HEK293 (cell line): ENCODE results near the gene SERPINA12.

ENCODE experiments used
- CTCF ChIA-PET: fragments of 350-600 bp; formaldehyde crosslinking; extraction: SDS; loops from one replicate; lab custom pipeline; 2021; ENCODE audit warnings: antibody characterized with exemption; lab: Yijun Ruan, JAX
- POLR2A ChIA-PET: fragments of 300-600 bp; formaldehyde crosslinking; extraction: SDS; loops from one replicate; lab custom pipeline; 2020; ENCODE audit warnings: antibody characterized with exemption, inconsistent platforms; lab: Yijun Ruan, JAX
- H3K27ac ChIP-seq: fragments of 200-500 bp; sonication (Bioruptor generic); 2 replicates; pipeline ENCODE4 v1.5.1; 2014; ENCODE audit warnings: low read depth, low read length, control low read depth, inconsistent platforms; ENCODE audit errors: extremely low read depth
- H3K36me3 ChIP-seq, 2 experiments: fragments of 200-500 bp in 1 of 2; sonication (Bioruptor generic) in 1 of 2; 1 replicate in 1 of 2; 2 replicates in 1 of 2; pipeline ENCODE4 v1.5.1; 2014 to 2017; ENCODE audit warnings: inconsistent platforms in 2 of 2, low read length in 2 of 2; ENCODE audit not compliant: control insufficient read depth in 2 of 2, insufficient read depth in 1 of 2
- H3K4me1 ChIP-seq: fragments of 200-500 bp; sonication (Bioruptor generic); 2 replicates; pipeline ENCODE4 v1.5.1; 2014; ENCODE audit warnings: mild to moderate bottlenecking, low read length, inconsistent platforms; ENCODE audit not compliant: control insufficient read depth, insufficient read depth
- H3K4me3 ChIP-seq: 2 replicates; pipeline ENCODE4 v1.5.1; 2011; ENCODE audit warnings: low read depth, mild to moderate bottlenecking, control low read depth, low read length, moderate library complexity
- H3K9me3 ChIP-seq: fragments of 200-500 bp; sonication (Bioruptor generic); 2 replicates; pipeline ENCODE4 v1.5.1; 2014; ENCODE audit warnings: low read depth, low read length, inconsistent platforms; ENCODE audit not compliant: control insufficient read depth, insufficient read depth
- GLI2 ChIP-seq: fragments of 450-650 bp; formaldehyde crosslinking; IDR thresholded peaks from 2 replicates; pipeline ENCODE4; 2017; ENCODE audit warnings: missing biosample characterization, missing genetic modification characterization, low read depth, borderline replicate concordance
- HOXC10 ChIP-seq: sonication (generic); formaldehyde crosslinking; IDR thresholded peaks from 2 replicates; pipeline ENCODE4 v1.8.1; 2023; ENCODE audit warnings: mild to moderate bottlenecking, missing genetic modification reagents
- KLF16 ChIP-seq: fragments of 450-650 bp; formaldehyde crosslinking; IDR thresholded peaks from 2 replicates; pipeline ENCODE4 v1.5.1; 2017; ENCODE audit warnings: missing biosample characterization, missing genetic modification characterization
- PATZ1 ChIP-seq: fragments of 450-650 bp; formaldehyde crosslinking; IDR thresholded peaks from 2 replicates; pipeline ENCODE4 v1.5.1; 2016; ENCODE audit warnings: missing biosample characterization, missing genetic modification characterization
- SP7 ChIP-seq: fragments of 450-650 bp; formaldehyde crosslinking; IDR thresholded peaks from 2 replicates; pipeline ENCODE4 v1.5.1; 2016; ENCODE audit warnings: missing biosample characterization, missing genetic modification characterization
- TCF7L2 ChIP-seq: IDR thresholded peaks from 2 replicates; pipeline ENCODE4 v1.6.1; 2011; ENCODE audit warnings: low read depth, mild to moderate bottlenecking, inconsistent platforms, low read length, moderate library complexity, borderline replicate concordance
- ZBTB26 ChIP-seq: fragments of 450-650 bp; formaldehyde crosslinking; optimal IDR thresholded peaks from 2 replicates; pipeline ENCODE3; 2016; ENCODE audit warnings: missing biosample characterization, mild to moderate bottlenecking, missing genetic modification characterization
- ZBTB44 ChIP-seq: fragments of 450-650 bp; IDR thresholded peaks from 2 replicates; pipeline ENCODE4 v1.5.1; 2018; ENCODE audit warnings: missing biosample characterization, mild to moderate bottlenecking, missing genetic modification characterization
- ZFP3 ChIP-seq: fragments of 450-650 bp; formaldehyde crosslinking; IDR thresholded peaks from 2 replicates; pipeline ENCODE4 v1.5.1; 2016; ENCODE audit warnings: low read depth, missing biosample characterization, missing genetic modification characterization
- ZNF112 ChIP-seq: fragments of 450-650 bp; formaldehyde crosslinking; IDR thresholded peaks from 2 replicates; pipeline ENCODE4 v1.5.0; 2017; ENCODE audit warnings: missing biosample characterization, missing genetic modification characterization
- ZNF132 ChIP-seq: fragments of 450-650 bp; formaldehyde crosslinking; IDR thresholded peaks from 2 replicates; pipeline ENCODE4 v1.5.1; 2017; ENCODE audit warnings: missing biosample characterization, missing genetic modification characterization, borderline replicate concordance
- ZNF133 ChIP-seq: fragments of 450-650 bp; formaldehyde crosslinking; IDR thresholded peaks from 2 replicates; pipeline ENCODE4 v1.5.1; 2016; ENCODE audit warnings: missing biosample characterization, missing genetic modification characterization
- ZNF146 ChIP-seq: fragments of 450-650 bp; formaldehyde crosslinking; IDR thresholded peaks from 2 replicates; pipeline ENCODE4 v1.5.1; 2016; ENCODE audit warnings: missing biosample characterization, missing genetic modification characterization
- ZNF16 ChIP-seq: fragments of 450-650 bp; formaldehyde crosslinking; IDR thresholded peaks from 2 replicates; pipeline ENCODE4 v1.5.1; 2016; ENCODE audit warnings: low read depth, missing biosample characterization, missing genetic modification characterization
- ZNF433 ChIP-seq: fragments of 450-650 bp; formaldehyde crosslinking; IDR thresholded peaks from 2 replicates; pipeline ENCODE4 v1.5.1; 2016; ENCODE audit warnings: missing biosample characterization, missing genetic modification characterization, low read depth
- ZNF488 ChIP-seq: fragments of 450-650 bp; formaldehyde crosslinking; IDR thresholded peaks from 2 replicates; pipeline ENCODE4 v1.5.1; 2016; ENCODE audit warnings: missing biosample characterization, missing genetic modification characterization
- ZNF530 ChIP-seq: fragments of 450-650 bp; formaldehyde crosslinking; IDR thresholded peaks from 2 replicates; pipeline ENCODE4 v1.5.1; 2016; ENCODE audit warnings: low read depth, missing biosample characterization, missing genetic modification characterization
- ZNF624 ChIP-seq: fragments of 450-650 bp; formaldehyde crosslinking; IDR thresholded peaks from 2 replicates; pipeline ENCODE4 v1.5.1; 2017; ENCODE audit warnings: missing biosample characterization, missing genetic modification characterization
- ZNF785 ChIP-seq: fragments of 450-650 bp; formaldehyde crosslinking; IDR thresholded peaks from 2 replicates; pipeline ENCODE4 v1.5.1; 2016; ENCODE audit warnings: missing biosample characterization, missing genetic modification characterization
- TF ChIP-seq, protein P1 (sequence below): fragments of 450-650 bp; formaldehyde crosslinking; IDR thresholded peaks from 2 replicates; pipeline ENCODE4 v1.5.1; 2017; ENCODE audit warnings: missing biosample characterization, missing genetic modification characterization
- TF ChIP-seq, protein P2 (sequence below): fragments of 450-650 bp; formaldehyde crosslinking; IDR thresholded peaks from 2 replicates; pipeline ENCODE4 v1.5.1; 2017; ENCODE audit warnings: missing biosample characterization, missing genetic modification characterization

SERPINA12 gene

DNA sequence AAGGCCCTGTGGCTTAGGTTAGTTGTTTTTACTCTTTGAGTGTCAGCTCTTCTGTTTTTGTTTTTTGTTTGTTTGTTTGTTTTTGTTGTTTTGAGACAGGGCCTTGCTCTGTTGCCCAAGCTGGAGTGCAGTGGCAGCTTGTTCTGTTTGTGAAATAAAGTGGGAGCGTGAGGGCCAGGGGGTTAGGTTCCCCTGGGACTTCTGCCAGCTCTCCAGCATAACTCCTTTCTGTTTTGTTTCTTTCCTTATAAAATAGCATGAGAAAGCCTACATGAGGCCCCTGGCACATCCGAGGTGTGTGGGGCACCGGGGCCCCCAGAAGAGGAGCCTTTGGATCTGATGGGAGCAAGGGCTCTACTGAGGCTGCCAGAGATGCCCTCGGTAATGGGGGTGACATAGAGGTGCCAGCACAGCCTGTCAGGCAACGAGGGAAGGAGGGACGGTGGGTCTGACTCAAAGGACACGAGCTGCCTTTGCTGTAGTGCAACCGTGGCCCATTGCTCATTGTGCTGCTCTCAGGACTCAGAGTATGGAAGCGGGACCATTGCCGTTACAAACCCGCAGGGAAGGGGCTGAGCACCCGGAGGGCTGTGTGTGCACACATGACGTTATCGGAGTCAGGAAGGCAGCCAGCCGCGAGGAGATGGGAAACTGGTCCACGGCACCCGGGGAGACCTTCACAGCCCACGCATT lies 47.6 kb downstream of the SERPINA12 start:
- Histone ChIP-seq H3K4me3 (no peak overlapping the region), H3K27ac (no peak overlapping the region), H3K4me1 (no peaks in the 10 kb centered on the region), H3K36me3 (no peaks in the 10 kb centered on the region), H3K9me3 (no peaks in the 10 kb centered on the region)
- CTCF ChIA-PET: interaction anchor here (0.6 to 1.0 kb wide), 3 partner anchors 25 to 227 kb away, joined by 3 read pairs; no protein-coding TSS in a partner anchor
- POLR2A ChIA-PET: no interaction called here
- TF ChIP-seq, protein P1, sequence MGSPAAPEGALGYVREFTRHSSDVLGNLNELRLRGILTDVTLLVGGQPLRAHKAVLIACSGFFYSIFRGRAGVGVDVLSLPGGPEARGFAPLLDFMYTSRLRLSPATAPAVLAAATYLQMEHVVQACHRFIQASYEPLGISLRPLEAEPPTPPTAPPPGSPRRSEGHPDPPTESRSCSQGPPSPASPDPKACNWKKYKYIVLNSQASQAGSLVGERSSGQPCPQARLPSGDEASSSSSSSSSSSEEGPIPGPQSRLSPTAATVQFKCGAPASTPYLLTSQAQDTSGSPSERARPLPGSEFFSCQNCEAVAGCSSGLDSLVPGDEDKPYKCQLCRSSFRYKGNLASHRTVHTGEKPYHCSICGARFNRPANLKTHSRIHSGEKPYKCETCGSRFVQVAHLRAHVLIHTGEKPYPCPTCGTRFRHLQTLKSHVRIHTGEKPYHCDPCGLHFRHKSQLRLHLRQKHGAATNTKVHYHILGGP: no peak
- TF ChIP-seq, protein P2, sequence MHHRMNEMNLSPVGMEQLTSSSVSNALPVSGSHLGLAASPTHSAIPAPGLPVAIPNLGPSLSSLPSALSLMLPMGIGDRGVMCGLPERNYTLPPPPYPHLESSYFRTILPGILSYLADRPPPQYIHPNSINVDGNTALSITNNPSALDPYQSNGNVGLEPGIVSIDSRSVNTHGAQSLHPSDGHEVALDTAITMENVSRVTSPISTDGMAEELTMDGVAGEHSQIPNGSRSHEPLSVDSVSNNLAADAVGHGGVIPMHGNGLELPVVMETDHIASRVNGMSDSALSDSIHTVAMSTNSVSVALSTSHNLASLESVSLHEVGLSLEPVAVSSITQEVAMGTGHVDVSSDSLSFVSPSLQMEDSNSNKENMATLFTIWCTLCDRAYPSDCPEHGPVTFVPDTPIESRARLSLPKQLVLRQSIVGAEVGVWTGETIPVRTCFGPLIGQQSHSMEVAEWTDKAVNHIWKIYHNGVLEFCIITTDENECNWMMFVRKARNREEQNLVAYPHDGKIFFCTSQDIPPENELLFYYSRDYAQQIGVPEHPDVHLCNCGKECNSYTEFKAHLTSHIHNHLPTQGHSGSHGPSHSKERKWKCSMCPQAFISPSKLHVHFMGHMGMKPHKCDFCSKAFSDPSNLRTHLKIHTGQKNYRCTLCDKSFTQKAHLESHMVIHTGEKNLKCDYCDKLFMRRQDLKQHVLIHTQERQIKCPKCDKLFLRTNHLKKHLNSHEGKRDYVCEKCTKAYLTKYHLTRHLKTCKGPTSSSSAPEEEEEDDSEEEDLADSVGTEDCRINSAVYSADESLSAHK (tag by site-specific recombination): no peak
- TF ChIP-seq PATZ1: no peak
- no peak for TF ChIP-seq TCF7L2
- TF ChIP-seq ZNF488 (tag by site-specific recombination): no peak
- TF ChIP-seq ZNF112: no peak
- no peak for TF ChIP-seq KLF16 (tag by site-specific recombination)
- no peak for TF ChIP-seq ZNF624 (tag by site-specific recombination)
- TF ChIP-seq ZNF530 (tag by site-specific recombination): no peak
- no peak for TF ChIP-seq ZNF16 (tag by site-specific recombination)

- ChIA-PET POLR2A (no interaction called here), CTCF (interaction anchor here (0.6 to 1.0 kb wide), 2 partner anchors 26 to 37 kb away, joined by 3 read pairs; no protein-coding TSS in a partner anchor)
- Histone ChIP-seq H3K4me1 (no peaks in the 10 kb centered on the region), H3K27ac (no peak overlapping the region), H3K36me3 (no peaks in the 10 kb centered on the region), H3K9me3 (no peaks in the 10 kb centered on the region), H3K4me3 (no peak overlapping the region)
- TF ChIP-seq ZFP3 (tag by site-specific recombination): no peak
- no peak for TF ChIP-seq ZNF530 (tag by site-specific recombination)
- no peak for TF ChIP-seq ZNF132 (tag by site-specific recombination)
- no peak for TF ChIP-seq PATZ1
- no peak for TF ChIP-seq HOXC10 (CRISPR knock-in tag)
- TF ChIP-seq ZBTB44 (tag by site-specific recombination): no peak
- TF ChIP-seq ZNF133: no peak
- no peak for TF ChIP-seq ZNF433
- TF ChIP-seq GLI2 (tag by site-specific recombination): no peak
- TF ChIP-seq ZNF785 (tag by site-specific recombination): no peak
- no peak for TF ChIP-seq ZNF146 (tag by site-specific recombination)
- no peak for TF ChIP-seq ZBTB26
- TF ChIP-seq SP7 (tag by site-specific recombination): no peak
Observed at GRCh38 chr14:94460631-94461416, 48.4 kb downstream of the SERPINA12 start.
